ENCODE measurements around the gene RNU5B-1. TPM values are rescaled to one million over a fixed set of nuclear protein-coding genes. Genes with fewer than 3 reads are reported as not detected.

Gene RNU5B-1
- polyA plus RNA-seq (2014; cell fraction: cytosol; rRNA removed): not detected in 2 replicates
- polyA plus RNA-seq (2014; cell fraction: nucleus; rRNA removed): not detected in 2 replicates

DNA sequence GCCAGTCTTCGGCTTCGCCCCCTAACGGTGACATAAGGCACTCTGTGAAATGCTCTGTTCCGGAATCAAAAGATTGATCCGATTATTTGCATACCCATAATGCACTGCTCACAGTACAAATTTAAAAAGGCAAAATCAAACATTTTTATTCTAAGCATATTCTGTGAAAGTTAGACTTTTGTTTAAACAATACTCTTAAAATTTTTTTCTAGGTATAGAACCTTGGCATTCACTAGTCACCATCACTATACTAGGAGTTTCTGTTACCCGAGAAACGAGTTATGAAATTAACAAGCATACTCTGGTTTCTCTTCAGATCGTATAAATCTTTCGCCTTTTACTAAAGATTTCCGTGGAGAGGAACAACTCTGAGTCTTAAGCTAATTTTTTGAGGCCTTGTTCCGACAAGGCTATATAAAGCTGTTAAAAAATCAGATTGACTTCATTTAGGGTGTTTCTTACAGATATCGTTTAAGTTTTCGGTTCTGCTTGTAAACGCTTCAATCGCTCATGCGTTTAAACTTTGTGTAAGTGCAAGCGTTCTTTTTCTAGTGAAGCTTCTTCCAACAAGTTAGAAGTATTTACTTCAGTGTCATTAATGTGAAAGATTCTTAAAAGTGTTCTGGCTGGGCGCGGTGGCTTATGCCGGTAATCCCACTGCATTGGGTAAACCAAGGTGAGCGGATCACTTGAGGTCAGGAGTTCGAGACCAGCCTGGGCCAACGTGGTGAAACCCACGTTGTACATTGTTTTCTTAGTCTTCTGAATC, at the start of gene RNU5B-1:
RNU5B-1 (plus strand) TSS at position 297 of the 769 bp plus-strand sequence.
- DNase-seq (ENCODE audit: low spot score): peak; percentile 98

GRCh38 chr15:65254758-65255157, 49.7 kb upstream of the RNU5B-1 start:
- no peak for DNase-seq (ENCODE audit: low spot score)

- DNase-seq (ENCODE audit: low spot score): no peak
These were observed 48.9 kb upstream of the RNU5B-1 start for GRCh38 chr15:65255486-65256140.

- no peak for DNase-seq (ENCODE audit: low spot score)
These were observed 45.9 kb upstream of the RNU5B-1 start for GRCh38 chr15:65258375-65259262.

DNA sequence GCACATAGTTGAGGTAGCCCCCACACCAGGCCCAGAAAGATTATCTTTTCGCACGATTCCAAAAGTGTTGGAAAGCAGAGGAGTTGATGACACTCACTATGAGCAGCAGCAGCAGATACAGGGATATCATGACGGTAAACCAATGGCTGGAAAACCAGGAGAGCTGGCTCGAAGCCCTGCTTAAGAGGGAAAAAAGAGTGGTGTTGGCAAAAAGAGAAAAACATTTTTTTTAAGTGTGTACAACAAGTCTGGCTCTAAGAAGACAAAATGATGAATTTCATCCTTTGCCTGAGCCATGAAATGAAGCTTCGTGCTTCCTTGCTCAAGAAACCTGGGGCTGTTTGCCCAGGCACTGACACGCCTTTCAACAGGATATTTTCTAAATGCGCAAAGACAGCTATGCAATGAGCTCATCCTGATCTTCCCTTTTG, 45.1 kb upstream of the RNU5B-1 start:
- no peak for DNase-seq (ENCODE audit: low spot score)

- DNase-seq (ENCODE audit: low spot score): no peak
These were observed 43.5 kb upstream of the RNU5B-1 start for GRCh38 chr15:65260968-65261367.

- DNase-seq (ENCODE audit: low spot score): no peak
These were observed 41.2 kb upstream of the RNU5B-1 start for GRCh38 chr15:65263313-65263712.

DNA sequence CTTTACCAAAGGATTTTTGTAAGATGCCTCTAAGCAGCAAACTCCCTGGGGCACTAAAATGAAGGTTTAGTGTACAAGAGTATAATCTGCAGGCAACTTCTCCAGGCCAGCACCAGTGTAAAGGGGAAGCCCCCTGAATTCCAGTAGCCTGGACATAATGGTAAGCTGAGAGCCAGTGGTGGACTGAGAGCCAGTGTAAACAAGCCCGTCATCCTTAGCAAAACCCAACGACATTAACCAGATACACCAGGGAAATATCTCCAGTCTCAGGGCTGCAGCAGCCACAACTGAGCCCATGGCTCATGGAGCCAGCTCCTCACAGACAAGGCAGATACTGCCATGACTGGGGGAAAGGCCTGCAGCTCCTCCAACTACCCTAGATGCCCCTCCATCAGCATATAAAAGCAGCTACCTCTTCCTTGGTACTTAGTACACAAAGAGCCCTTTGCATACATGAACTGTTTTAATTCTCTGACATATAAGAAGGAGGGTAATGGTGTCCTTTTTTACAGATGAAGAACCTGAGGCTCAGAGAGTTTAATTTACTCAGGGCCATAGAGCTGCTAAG, 39.5 kb upstream of the RNU5B-1 start:
- no peak for DNase-seq (ENCODE audit: low spot score)

DNA sequence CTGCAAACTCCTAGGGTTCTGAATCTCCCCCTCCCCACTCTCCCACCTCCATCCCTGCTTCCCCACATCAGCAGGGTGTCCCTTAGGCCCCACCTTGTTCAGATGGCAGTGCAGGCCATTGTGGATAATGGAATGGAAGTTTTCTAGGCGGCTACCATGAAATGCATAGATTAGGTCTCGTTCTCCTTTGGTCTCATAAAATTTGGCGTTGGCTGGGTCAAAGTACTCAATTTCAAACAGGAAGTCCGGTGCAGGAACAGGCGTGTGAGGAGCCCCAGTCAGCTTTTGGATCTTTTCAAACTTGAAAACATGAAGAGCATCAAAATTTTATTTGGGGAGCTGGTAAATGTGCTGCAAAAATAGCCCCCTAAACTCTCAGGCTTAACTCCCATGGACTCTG, 38.0 kb upstream of the RNU5B-1 start:
- DNase-seq (ENCODE audit: low spot score): no peak

DNA sequence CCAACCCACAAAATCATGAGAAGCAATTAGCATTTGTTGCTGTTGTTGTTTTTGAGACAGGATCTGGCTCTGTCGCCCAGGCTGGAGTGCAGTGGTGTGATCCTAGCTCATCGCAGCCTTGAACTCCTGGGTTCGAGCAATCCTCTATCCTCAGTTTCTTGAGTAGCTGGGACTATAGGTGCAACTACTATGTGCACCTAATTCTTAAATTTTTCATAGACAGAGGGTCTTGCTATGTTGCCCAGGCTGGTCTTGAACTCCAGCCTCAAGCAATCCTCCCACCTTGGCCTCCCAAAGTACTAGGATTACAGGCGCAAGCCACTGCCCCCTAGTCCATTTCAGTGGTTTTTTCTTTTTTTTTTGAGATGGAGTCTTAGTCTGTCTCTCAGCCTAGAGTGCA, 36.1 kb upstream of the RNU5B-1 start:
- DNase-seq (ENCODE audit: low spot score): no peak

DNA sequence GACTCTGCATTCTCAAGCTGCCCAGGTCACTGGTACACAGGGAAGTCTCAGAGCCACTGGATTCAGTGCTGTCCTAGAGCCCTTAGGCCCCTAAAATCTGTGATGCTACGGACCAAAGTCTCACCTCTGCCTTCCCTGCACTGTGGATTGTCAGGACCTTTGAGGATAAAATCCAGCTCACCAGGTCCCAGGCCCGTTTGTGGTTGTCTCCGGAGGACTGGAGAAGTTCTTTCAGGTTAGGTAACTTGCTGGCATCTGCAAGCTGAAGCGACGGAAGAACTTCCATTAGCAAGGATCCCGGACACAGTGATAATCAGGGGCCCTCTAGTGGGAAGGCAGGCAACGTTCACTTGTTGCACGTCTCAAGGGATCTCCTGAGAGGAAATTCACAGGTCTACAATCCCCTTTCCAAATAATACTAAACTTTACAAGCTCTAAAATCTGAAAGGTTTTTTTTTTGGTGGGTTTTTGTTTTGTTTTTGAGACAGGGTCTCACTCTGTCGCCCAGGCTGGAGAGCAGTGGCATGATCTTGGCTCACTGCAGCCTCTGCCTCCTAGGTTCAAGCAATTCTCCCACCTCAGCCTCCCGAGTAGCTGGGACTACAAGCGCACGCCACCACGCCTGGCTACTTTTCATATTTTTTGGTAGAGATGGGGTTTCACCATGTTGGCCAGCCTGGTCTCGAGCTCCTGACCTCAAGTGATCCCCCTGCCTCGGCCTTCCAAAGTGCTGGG, 33.5 kb upstream of the RNU5B-1 start:
- peak; percentile 40 for DNase-seq (ENCODE audit: low spot score)

DNA sequence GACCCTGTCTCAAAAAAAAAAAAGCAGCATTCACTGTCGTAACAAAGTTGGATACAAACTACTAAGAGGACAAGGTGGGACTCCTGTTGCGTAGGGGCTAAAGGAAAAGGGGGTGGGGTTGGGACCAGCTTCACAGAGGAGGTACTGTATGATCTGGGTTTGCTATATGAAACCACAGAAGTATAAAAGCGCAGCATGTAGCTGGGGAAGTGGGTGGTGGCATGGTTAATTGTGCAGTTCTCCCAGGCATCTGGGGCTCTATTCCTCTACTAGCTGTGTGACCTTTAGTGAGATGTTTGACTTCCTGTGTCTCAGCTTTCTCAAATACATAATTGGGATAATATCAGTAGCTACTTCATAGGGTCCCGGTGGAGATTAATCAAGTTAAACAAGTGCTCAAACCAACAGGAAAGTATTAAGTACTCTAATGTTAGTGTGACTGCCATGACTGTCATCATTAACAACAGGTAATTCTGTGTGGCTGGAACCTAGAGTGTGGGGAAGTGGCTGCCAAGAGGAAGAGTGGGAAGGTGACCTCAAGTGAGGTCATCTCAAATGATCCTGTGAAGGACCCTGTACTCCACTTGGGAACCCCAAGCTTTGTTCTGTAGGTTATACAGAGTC, 29.3 kb upstream of the RNU5B-1 start:
- DNase-seq (ENCODE audit: low spot score): no peak

DNA sequence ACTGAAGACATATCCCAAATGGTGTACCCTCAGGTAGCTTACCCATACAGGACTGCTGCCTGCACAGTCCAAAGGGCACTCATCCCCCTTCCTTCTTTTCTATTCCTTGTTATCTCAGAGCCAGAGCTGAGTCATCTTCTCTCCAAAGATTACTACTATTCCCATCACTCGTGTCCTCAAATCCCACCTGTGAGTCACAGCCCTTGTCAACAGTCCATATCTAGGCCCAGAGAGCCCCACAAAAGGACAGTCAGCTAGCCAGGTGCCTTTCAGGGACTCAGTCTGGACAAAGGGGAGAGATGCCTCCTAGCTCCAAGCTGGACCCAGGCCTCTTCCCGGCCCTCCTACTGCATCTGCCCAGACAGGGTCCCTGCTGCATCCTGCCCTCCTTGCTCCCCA, 28.8 kb upstream of the RNU5B-1 start:
- no peak for DNase-seq (ENCODE audit: low spot score)

DNA sequence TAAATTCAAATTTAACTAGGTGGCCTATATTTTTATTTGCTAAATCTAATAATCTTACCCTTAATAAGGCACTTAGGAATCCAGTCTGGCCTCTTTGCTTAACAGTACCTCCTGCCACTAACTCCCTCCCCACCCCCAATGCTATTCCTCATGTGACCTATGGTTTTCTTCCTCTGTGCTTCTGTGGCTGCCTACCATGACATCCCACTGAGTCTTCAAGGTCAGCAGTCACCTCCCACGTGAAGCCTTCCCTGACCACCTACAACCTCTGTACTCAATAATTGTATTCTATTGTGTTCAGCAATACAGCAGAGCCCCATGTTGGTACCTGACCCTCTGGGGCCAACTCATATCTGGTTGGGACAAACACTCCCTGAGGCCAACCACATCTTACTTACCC, 27.5 kb upstream of the RNU5B-1 start:
- no peak for DNase-seq (ENCODE audit: low spot score)

DNA sequence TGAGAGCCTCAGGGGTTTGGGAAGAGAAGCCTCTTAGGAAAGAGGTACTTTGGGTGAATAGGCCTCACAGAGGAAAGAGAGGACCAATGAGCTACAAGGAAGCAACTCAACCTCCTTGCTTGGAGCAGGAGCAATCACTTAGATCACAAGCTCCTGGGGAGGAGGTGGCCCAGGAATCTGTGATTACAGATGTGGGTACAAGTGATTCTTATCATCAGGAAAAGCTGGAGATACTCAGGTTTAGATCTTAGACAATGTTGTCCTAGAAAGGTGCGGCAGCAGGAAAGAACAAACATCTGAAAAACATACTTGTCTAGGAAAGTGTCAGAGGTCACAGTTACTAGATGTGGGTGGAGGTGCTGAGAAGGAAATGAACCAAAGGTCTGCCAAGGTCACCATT, 26.0 kb upstream of the RNU5B-1 start:
- no peak for DNase-seq (ENCODE audit: low spot score)

GRCh38 chr15:65285291-65286068, 19.0 kb upstream of the RNU5B-1 start:
- no peak for DNase-seq (ENCODE audit: low spot score)

DNA sequence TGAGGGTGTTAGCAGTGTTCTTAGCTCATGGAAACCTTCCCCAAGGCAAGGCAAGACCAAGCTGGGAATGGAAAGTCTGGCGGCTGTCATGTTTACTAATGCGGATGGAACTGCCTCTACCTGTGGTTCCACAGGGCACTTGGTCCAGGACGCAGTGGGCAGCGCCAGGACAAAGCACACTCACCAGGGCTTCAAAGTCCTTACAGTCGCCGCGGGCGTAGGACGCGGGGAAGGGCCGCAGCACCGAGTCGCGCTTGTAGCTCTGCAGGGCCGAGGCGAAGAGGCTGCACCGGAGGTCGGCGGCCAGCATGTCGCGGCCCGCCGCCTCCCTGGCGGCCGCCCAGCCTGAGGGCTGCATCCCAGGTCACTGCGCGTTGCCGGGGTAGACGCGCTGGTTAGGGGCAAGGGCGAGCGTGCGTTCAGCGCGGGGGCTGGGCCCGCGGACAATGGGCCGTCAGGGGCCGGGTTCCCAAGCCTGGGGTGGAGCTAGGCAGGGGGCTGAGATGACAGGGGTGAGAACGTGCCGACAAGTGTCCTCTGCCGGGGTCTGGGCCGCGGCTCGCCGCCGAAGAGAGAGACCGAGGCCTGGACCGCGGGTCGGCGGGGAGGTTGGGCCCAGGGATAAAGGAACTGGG, 18.3 kb upstream of the RNU5B-1 start:
- no peak for DNase-seq (ENCODE audit: low spot score)

- DNase-seq (ENCODE audit: low spot score): peak; percentile 95
These were observed 17.6 kb upstream of the RNU5B-1 start, which contains the start of gene PARP16 for GRCh38 chr15:65286704-65287519. Gene PARP16 (minus strand): TSS chr15:65286883. CDS start chr15:65286426, 457 bp downstream.
